RWPE2 (cell line): ENCODE results near the gene PTTG1IP.

ENCODE experiments used
- ATAC-seq: fragments of 200-7000 bp; cut with Tn5 transposase; 3 replicates; pipeline ENCODE4 v1.9.1; 2021; ENCODE audit warnings: low read depth
- DNase-seq: peaks from one replicate; pipeline ENCODE4 v3.0.0-alpha.2; 2020; ENCODE audit warnings: low spot score
- H3K27ac ChIP-seq: fragments of 450-650 bp; 2 replicates; pipeline ENCODE4 v1.5.1; 2017; ENCODE audit warnings: mild to moderate bottlenecking; ENCODE audit not compliant: poor library complexity, severe bottlenecking
- H3K27me3 ChIP-seq: fragments of 250-450 bp; sonication (Bioruptor Pico); 2 replicates; pipeline ENCODE4 v1.5.1; 2021; ENCODE audit warnings: mild to moderate bottlenecking, moderate library complexity; ENCODE audit not compliant: insufficient read depth, poor library complexity, severe bottlenecking
- H3K36me3 ChIP-seq: fragments of 250-450 bp; sonication (Bioruptor Pico); 2 replicates; pipeline ENCODE4 v1.5.1; 2020; ENCODE audit warnings: low read depth, mild to moderate bottlenecking, moderate library complexity
- H3K4me1 ChIP-seq: fragments of 250-450 bp; sonication (Bioruptor Pico); 2 replicates; pipeline ENCODE4 v1.5.1; 2021; ENCODE audit warnings: mild to moderate bottlenecking, moderate library complexity; ENCODE audit not compliant: insufficient read depth, poor library complexity, severe bottlenecking
- H3K4me3 ChIP-seq: fragments of 250-450 bp; sonication (Bioruptor Pico); 2 replicates; pipeline ENCODE4 v1.5.1; 2021; ENCODE audit warnings: mild to moderate bottlenecking, moderate library complexity; ENCODE audit not compliant: severe bottlenecking
- H3K9me3 ChIP-seq: fragments of 250-450 bp; sonication (Bioruptor Pico); 2 replicates; pipeline ENCODE4 v1.5.1; 2021; ENCODE audit warnings: mild to moderate bottlenecking, moderate library complexity; ENCODE audit not compliant: severe bottlenecking
- TF ChIP-seq, protein P1 (sequence below): fragments of 450-650 bp; IDR thresholded peaks from one replicate; pipeline ENCODE4 v1.5.1; 2017; ENCODE audit warnings: mild to moderate bottlenecking, moderate library complexity; ENCODE audit not compliant: poor library complexity, severe bottlenecking

Gene PTTG1IP

DNA sequence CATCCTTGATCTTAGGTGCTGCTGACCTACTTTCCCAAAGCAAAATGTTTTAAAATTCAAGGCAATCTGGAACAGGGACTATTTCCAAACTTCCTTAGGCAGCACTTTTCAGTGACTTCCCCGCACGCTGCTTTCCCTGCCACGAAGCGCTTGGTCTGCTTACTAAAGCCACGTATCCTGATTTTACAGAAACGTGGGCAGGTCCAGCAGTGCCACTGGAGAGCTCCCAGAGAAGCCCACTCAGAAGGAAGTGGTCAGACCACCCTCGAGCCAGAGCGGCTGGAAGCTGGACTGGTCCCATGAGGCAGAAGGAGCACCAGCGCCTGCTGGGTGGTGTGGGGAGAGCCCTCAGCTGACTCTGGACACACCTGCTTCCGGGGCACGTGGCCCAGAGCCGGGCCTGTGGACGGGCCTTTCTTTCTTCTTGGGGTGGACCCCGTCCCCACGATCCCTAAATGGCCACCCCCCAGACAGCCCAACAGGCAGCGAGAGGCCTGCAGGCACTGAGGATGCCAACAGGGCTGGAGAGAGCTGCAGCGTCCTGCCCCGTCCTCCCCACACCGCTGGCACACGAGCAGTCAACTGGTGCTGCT is 23.2 kb downstream of the PTTG1IP start:
- H3K4me3 ChIP-seq, result no peak overlapping the region
- ATAC-seq (no peak), DNase-seq (no peak)
- TF ChIP-seq, protein P1, sequence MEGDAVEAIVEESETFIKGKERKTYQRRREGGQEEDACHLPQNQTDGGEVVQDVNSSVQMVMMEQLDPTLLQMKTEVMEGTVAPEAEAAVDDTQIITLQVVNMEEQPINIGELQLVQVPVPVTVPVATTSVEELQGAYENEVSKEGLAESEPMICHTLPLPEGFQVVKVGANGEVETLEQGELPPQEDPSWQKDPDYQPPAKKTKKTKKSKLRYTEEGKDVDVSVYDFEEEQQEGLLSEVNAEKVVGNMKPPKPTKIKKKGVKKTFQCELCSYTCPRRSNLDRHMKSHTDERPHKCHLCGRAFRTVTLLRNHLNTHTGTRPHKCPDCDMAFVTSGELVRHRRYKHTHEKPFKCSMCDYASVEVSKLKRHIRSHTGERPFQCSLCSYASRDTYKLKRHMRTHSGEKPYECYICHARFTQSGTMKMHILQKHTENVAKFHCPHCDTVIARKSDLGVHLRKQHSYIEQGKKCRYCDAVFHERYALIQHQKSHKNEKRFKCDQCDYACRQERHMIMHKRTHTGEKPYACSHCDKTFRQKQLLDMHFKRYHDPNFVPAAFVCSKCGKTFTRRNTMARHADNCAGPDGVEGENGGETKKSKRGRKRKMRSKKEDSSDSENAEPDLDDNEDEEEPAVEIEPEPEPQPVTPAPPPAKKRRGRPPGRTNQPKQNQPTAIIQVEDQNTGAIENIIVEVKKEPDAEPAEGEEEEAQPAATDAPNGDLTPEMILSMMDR, result no peak
- peaks cover 3% of the 10 kb centered on the region for H3K4me1 ChIP-seq
- no peaks in the 10 kb centered on the region for H3K9me3 ChIP-seq
- peaks cover 60% of the 10 kb centered on the region for H3K36me3 ChIP-seq
- no peaks in the 10 kb centered on the region for H3K27me3 ChIP-seq
- H3K27ac ChIP-seq, result no peak overlapping the region

- DNase-seq (no peak), ATAC-seq (no peak)
- Histone ChIP-seq H3K4me1 (peaks cover 3% of the 10 kb centered on the region), H3K27ac (no peak overlapping the region), H3K4me3 (no peak overlapping the region), H3K27me3 (no peaks in the 10 kb centered on the region), H3K9me3 (no peaks in the 10 kb centered on the region), H3K36me3 (peaks cover 54% of the 10 kb centered on the region)
- TF ChIP-seq, protein P1, result no peak
Measured at GRCh38 chr21:44849616-44850130, 23.8 kb downstream of the PTTG1IP start.

DNA sequence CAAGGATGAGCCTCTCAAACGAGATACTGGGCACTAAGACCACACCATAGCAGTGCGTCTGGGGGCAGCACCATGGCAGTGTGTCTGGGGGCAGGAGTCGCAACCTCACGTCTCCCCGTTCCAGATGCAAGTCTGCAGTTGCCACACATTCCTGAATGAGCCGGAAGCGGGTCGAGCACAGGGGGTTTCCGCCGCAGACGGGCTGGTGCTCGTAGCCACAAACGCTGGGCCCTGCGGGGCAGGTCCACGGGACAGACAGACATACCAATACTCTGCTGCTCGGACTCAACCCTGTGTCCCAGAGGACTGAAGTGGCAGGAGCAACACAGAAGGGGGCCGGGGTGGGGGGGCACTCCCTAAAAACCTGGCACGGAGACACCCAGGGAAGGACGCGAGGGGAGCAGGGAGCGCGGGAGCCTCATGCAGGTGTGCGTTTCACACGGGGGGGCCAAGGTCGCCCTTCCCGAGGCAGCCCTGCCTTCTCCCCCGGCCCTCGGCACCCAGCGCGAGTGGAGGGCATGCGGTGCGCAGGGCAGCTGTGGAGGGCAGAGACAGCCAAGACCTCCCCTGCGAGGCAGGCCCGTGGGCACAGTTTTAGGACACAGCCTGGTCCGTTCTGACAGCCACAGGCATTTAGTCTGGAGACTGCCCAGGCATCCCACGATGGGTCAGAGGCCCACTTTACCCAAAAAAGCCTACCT is 24.5 kb downstream of the PTTG1IP start:
- Histone ChIP-seq H3K4me3 (no peak overlapping the region), H3K27me3 (no peaks in the 10 kb centered on the region), H3K36me3 (peaks cover 47% of the 10 kb centered on the region), H3K4me1 (peaks cover 3% of the 10 kb centered on the region), H3K9me3 (no peaks in the 10 kb centered on the region), H3K27ac (no peak overlapping the region)
- DNase-seq, result no peak
- no peak for ATAC-seq
- TF ChIP-seq, protein P1, result no peak

DNA sequence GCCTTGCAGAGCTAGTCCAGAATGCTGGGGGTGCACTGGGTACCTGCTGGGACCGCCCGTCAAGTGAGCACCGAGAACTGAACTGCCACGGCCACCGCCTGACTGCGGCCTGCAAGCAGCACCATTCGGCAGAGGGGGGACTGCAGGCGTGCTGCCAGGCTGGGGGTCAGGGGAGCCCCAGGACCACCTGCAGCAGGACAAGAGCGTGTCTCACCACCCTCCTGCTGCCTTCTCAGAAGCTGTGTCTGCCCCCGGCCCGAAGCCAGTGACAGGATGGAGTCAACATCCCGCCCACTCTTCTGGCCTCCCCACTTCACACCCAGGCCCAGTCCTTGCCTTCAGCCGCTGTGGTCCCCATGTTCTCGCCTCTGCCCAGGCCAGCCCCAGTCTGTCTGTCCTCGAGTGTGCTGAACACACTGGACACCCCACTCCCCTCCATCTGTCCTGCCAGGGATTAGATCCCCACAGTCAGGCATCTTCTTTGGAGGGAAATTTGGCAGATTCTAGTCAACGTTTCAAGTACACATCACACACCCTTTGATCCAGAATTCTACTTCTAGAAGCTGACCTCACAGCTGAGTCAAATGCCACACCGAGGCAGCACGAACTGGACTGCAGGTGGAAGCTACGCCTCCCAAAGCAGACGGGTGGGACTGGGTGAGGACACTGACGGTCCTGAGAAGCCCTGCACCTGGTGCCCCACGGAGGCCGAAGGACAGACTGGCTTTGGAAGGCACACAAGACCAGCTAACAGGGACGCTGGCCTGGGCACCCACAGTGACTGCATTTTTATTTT is 26.0 kb downstream of the PTTG1IP start:
- ATAC-seq (no peak), DNase-seq (peak; percentile 66)
- Histone ChIP-seq H3K27me3 (no peaks in the 10 kb centered on the region), H3K4me1 (peaks cover 3% of the 10 kb centered on the region), H3K36me3 (peaks cover 39% of the 10 kb centered on the region), H3K4me3 (no peak overlapping the region), H3K27ac (no peak overlapping the region), H3K9me3 (no peaks in the 10 kb centered on the region)
- TF ChIP-seq, protein P1, result no peak
